Activated naive CD8-positive, alpha-beta T cell treated with anti-CD3 and anti-CD28 coated beads, Interleukin-2, amount 10 ng/mL, durations not matched to agents 7 days and 5 days (primary cell): ENCODE measurements around the gene PRSS56. TPM values are rescaled to one million over a fixed set of nuclear protein-coding genes. Genes with fewer than 3 reads are reported as not detected.

Experiments
- ATAC-seq: fragments of 150-1000 bp; cut with Tn5 transposase; one replicate; pipeline ENCODE4 v1.10.0; 2021; ENCODE audit warnings: low read depth, moderate library complexity
- POLR2A ChIA-PET: fragments of 350-600 bp; sonication (Branson Sonifier 250); formaldehyde crosslinking; loops from one replicate; lab custom pipeline; 2021; ENCODE audit warnings: antibody characterized with exemption; lab: Charles Lee
- DNase-seq: peaks from one replicate; pipeline ENCODE4 v3.0.0; 2021
- H3K27ac Mint-ChIP-seq: one replicate; pipeline ENCODE4 v1.8.0; 2022; ENCODE audit warnings: mild to moderate bottlenecking, mixed read lengths
- H3K27me3 Mint-ChIP-seq: one replicate; pipeline ENCODE4 v1.8.0; 2022; ENCODE audit warnings: mild to moderate bottlenecking, moderate library complexity, mixed read lengths
- H3K36me3 Mint-ChIP-seq: one replicate; pipeline ENCODE4 v1.8.0; 2021; ENCODE audit warnings: mild to moderate bottlenecking, mixed read lengths
- H3K4me1 Mint-ChIP-seq: one replicate; pipeline ENCODE4 v1.8.0; 2021; ENCODE audit warnings: mixed read lengths
- H3K4me3 Mint-ChIP-seq: one replicate; pipeline ENCODE4 v1.8.0; 2022; ENCODE audit warnings: mild to moderate bottlenecking, moderate library complexity, mixed read lengths
- H3K9me3 Mint-ChIP-seq: one replicate; pipeline ENCODE4 v1.8.0; 2021; ENCODE audit warnings: mixed read lengths
- total RNA-seq, 2 experiments: library from RNA; stranded (reverse); gene quantifications; one replicate each; pipeline ENCODE4 v1.2.3, GENCODE V29; 2021

PRSS56 gene
- not detected for total RNA-seq

DNA sequence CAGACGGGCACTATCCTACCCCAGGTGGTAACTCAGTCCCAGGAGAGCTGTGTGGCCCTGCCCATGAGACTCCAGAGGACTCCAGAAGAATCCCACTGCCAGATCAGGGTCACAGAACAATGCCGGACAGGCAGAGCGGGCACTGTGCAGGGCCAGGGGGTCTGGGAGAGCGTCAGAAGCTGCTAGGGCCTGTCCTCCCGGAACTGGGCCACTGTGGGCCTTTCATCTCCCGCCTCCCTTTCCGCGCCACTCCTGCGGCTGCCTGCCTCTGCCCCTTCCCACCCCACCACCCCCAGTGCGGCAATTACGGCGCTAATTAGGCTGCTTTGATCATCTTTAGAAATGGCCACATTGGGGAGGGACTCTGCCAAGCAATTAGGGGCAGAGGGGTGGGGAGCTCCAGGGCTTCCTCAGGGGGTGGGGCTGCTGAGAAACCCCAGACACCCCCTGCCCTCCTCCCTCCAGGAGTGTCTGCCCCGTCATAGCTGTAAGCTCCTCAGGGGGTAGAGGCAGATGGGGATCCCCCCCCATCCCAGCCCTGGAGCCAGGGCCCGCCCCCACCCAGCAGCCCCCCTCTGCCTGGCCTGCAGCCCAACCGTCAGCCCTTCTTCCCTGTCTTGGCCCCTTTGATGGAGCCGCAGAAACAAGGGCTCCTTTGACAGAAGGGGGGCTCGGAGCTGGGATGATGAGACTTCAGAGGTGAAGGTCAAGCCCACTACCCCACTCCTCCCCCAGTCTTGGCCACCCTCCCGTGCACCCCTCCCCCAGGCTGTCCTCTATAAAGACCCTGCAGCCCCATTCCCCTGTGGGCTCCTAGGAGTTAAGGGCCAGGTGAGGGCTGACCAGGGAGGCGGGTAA, at the start of gene PRSS56:
Gene PRSS56, plus strand, starts transcription at position 808 of the 858 bp plus-strand sequence. CDS start 211 bp downstream, outside the sequence.
- Mint-ChIP-seq H3K4me3 (no peak within 1 kb of the TSS), H3K9me3 (no peaks in the 10 kb centered on the region), H3K27me3 (peaks cover 31% of the 10 kb centered on the region), H3K27ac (no peak within 1 kb of the TSS), H3K36me3 (no peaks in the 10 kb centered on the region), H3K4me1 (peaks cover 4% of the 10 kb centered on the region)
- POLR2A ChIA-PET, result no interaction called here
- DNase-seq (no peak), ATAC-seq (no peak)

DNA sequence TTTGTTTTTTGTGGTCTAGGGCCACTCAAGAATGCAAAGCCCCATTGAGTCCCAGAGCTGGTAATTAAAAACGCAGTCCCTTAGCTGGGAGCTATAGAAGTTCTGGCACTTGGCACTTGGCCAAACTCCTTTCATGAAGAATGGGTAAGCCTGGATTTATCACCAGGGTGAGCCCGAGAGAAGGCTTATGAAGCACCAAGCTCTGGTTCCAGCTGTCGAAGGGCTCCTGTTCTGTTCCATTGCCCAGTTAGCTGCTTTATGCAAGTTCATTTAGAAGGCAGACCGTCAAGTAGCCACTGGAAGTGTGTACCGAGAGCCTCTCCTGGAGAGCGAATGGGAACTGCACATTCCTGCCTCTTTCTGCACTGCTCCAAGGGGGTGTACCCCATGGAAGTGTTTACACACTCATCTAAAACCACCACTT, 46.7 kb upstream of the PRSS56 start:
- no peak overlapping the region for H3K4me3 Mint-ChIP-seq
- H3K27me3 Mint-ChIP-seq, result peaks cover 39% of the 10 kb centered on the region
- H3K4me1 Mint-ChIP-seq, result no peaks in the 10 kb centered on the region
- no peak for DNase-seq
- H3K9me3 Mint-ChIP-seq, result peaks cover 5% of the 10 kb centered on the region
- H3K27ac Mint-ChIP-seq, result no peak overlapping the region
- no peak for ATAC-seq
- H3K36me3 Mint-ChIP-seq, result no peaks in the 10 kb centered on the region
- POLR2A ChIA-PET, result interaction anchor here (1.1 kb wide), 1 partner anchor 13 kb away, joined by 3 read pairs; no protein-coding TSS in a partner anchor

DNA sequence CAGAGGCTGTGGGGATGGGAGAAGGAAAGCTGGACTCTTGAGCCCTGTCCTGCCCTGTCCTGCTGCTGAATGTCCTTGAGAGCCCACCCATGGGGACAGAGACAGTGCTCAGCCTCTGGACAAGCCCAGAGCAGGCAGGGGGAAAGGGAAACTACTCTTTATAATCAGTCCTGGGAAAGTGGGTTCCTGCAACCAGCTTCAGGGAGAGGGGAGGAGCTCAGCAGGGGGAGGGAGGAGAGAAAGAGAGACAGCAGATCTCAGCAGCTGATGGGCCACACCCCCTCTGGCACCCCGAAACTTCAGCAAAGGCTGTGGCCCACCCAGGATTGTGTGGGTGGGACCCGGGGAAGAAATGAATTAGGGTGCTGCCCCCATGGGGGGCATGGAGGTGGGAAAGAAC, 44.1 kb upstream of the PRSS56 start:
- Mint-ChIP-seq H3K4me1 (no peaks in the 10 kb centered on the region), H3K36me3 (no peaks in the 10 kb centered on the region)
- DNase-seq, result peak; percentile 11

DNA sequence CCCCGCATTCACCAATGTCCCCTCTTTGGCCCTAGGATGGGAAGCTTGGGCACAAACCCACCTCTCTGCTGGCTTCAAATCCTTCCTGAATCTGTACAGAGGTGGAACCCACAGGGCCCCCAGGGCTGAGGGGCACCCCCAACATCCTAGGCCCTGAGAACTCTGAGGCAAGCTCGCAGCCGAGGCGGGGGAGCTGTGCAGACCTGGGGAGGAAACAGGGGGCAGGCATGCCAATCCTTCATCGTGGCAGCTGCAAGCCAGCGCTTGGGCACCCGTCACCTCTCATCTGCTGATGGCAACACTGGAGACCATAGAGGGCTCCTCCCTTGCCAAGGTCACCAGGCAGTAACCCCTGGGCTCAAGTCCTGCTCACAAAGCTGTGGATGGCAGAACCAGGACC, 43.4 kb upstream of the PRSS56 start:
- ATAC-seq (no peak), DNase-seq (peak; percentile 24)
- Mint-ChIP-seq H3K4me1 (no peaks in the 10 kb centered on the region), H3K4me3 (no peak overlapping the region), H3K9me3 (peaks cover 3% of the 10 kb centered on the region), H3K36me3 (no peaks in the 10 kb centered on the region), H3K27ac (no peak overlapping the region), H3K27me3 (peaks cover 12% of the 10 kb centered on the region)
- POLR2A ChIA-PET, result no interaction called here

More for the DNA sequence above, 44.1 kb upstream of the PRSS56 start:
- H3K4me3 Mint-ChIP-seq, result no peak overlapping the region
- peaks cover 17% of the 10 kb centered on the region for H3K27me3 Mint-ChIP-seq
- peaks cover 5% of the 10 kb centered on the region for H3K9me3 Mint-ChIP-seq
- POLR2A ChIA-PET, result interaction anchor here (0.6 kb wide), 1 partner anchor 132 kb away, joined by 3 read pairs; no protein-coding TSS in a partner anchor
- no peak overlapping the region for H3K27ac Mint-ChIP-seq
- no peak for ATAC-seq

DNA sequence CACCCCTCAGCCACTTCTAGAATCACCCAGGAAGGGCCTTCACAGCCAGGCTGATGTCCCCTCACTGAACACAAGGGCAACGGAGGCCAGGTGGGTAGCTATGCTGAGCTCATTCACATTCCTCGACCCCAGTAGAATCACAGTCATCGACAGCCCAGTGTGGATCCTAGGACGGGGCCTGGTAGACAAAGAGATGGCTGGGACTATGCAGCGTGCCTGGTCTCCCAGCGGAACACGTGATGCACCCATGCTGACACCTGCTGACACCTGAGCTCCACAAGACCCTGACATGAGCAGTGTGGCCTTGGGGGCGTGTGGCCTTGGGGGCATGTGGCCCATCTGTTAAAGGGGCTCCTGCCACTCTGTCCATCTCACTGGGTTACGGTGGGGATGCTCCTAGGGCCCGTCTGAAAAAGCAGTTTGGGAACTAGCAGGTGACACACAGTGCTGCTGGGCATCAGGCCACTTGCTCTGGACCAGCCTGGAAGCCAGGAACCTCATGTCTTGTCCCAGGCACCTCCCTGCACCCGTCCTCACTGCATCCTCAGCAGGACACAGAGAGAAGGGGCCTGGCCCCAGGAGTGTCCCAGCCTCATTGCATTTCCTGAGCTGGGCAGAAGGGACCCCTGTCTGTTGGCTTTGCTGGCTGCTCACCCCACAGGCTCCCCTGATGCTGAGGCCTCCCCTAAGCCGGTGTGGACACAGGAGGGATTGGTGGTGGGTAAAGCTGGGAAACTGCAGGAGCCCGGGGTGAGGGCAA, 42.3 kb upstream of the PRSS56 start:
- Mint-ChIP-seq H3K27ac (no peak overlapping the region), H3K4me3 (no peak overlapping the region), H3K4me1 (no peaks in the 10 kb centered on the region), H3K27me3 (peaks cover 5% of the 10 kb centered on the region), H3K9me3 (peaks cover under 1% of the 10 kb centered on the region), H3K36me3 (no peaks in the 10 kb centered on the region)
- DNase-seq, result no peak
- POLR2A ChIA-PET, result no interaction called here
- no peak for ATAC-seq

DNA sequence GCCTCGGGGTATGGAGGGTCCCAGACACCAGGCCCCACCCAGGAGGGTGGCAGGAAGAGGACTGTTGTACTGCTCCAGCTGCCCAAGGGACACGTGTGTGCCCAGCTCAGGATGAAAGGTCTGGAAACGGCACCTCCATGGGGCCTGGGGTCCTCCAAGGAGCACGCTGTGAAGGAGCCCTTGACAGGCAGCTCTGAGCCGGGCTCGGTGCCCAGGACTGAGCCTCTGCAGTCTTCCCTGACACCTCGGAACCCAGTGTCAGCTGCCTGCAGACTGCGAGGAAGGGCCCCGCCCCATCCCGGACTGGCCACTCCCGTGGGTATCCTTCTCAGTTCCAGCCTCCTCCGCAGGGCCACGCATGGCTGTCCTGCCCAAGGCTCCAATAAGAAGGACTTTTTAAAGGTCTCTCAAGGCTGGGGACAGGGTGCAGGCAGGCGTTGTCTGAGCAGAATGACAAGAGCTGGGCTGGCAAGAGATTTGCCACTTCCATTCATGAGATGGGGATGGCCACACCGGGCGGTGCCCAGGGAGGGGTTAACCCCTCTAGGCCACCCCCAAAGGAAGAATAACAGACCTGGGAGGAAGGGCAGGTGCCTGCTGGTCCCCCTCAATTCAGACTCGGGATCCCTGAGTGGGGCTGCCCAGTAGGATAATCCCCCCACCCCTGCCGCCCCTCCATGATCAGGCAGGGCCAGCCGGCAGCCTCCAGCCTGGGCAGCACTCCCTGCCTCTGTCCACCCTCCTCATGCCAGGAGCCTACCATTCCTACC, 41.4 kb upstream of the PRSS56 start:
- no peak overlapping the region for H3K27ac Mint-ChIP-seq
- DNase-seq (peak; percentile 18), ATAC-seq (no peak)
- no peaks in the 10 kb centered on the region for H3K36me3 Mint-ChIP-seq
- POLR2A ChIA-PET, result no interaction called here
- H3K27me3 Mint-ChIP-seq, result peaks cover 4% of the 10 kb centered on the region
- no peak overlapping the region for H3K4me3 Mint-ChIP-seq
- H3K9me3 Mint-ChIP-seq, result no peaks in the 10 kb centered on the region
- no peaks in the 10 kb centered on the region for H3K4me1 Mint-ChIP-seq

DNA sequence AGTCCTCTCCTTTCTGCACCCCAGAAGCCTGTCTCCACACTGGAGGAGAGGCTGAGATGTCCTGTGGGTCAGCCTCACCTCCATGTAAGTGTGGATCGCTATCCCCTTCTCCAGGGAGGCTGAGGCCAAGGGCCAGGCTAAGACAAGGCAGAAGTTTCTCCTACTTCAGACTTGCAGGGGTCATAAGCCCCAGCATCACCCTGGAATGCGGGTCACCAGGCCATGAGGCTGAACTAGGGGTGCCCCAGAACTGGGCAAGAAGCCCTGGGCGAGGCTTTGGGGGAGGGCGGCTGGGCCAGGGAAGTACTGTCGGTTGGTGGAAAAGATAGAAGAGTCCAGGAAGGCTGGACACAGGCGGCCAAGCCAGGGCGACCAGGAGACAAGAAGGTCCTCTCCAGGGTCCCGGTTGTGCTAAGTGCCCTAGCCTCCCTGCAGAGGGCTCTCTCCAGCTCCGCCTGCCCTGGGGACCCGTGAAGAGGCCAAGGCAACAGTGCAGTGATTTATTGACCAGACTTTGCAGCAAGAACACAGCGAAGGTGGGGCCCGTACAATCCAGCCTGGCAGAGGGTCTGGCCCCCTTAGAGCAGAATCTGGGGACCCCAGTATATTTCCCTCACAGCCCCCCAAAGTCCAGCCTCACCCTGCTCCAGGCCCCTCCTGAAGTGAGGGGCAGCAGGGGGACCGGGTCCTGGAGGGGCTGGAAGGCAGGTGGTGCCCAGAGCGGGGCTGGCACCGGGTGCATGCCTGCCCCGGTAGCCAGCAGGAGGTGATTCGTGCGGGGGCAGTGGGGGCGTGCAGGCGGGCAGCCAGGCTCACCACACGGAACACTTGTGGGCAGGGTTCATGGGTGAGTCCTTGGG, 40.6 kb upstream of the PRSS56 start:
- peaks cover 8% of the 10 kb centered on the region for H3K27me3 Mint-ChIP-seq
- H3K4me1 Mint-ChIP-seq, result no peaks in the 10 kb centered on the region
- ATAC-seq, result no peak
- DNase-seq, result no peak
- POLR2A ChIA-PET, result no interaction called here
- H3K4me3 Mint-ChIP-seq, result no peak overlapping the region
- H3K36me3 Mint-ChIP-seq, result no peaks in the 10 kb centered on the region
- no peaks in the 10 kb centered on the region for H3K9me3 Mint-ChIP-seq
- no peak overlapping the region for H3K27ac Mint-ChIP-seq

DNA sequence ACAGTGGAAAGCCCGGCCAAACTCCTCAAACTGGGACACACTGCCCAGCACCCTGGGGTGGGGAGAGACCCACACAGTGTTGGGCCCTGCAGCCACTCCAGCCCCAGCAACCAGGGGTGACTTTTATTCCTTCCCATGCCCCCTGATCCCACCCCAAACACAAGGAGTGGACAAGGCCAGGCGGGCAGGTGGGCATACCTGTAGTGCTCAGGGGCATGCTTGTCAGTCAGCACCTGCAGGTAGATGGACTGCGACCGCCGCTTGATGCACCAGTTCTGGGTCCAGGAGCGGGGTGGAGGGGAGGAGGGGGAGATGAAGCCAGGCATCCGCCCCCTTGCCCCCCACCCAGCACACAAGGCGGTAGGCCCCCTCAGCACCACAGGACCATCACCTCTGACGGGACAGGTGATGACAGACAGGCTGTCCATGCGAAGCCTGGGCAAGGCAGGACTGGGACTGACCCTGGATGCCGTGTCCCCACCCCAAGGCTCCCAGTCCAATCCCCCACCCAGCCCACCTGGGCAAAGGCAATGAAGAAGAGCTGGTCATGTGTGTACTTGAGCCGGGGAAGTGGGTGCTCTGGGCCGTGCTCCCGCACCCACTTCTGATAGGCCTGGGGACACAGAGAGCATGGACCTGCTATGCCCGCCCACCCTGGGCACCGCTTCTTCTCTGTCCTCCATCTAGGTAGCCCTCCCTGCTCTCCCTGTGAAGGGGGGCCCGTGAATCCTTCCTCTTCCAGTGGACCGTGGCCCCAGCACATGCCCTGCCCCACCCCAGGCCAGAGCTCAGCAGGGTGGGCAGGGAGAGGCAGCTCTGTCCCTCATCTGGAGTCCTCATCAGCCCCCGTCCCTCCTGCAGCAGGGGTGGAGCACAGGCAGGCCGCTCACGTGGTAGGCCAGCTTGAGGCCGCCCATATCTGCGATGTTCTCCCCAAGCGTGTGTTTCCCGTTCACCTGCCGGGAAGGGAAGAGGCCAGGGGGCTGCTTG, 39.7 kb upstream of the PRSS56 start:
- Mint-ChIP-seq H3K27me3 (peaks cover 17% of the 10 kb centered on the region), H3K4me1 (no peaks in the 10 kb centered on the region), H3K36me3 (no peaks in the 10 kb centered on the region), H3K27ac (no peak overlapping the region), H3K4me3 (no peak overlapping the region), H3K9me3 (no peaks in the 10 kb centered on the region)
- DNase-seq (peak; percentile 18), ATAC-seq (no peak)
- POLR2A ChIA-PET, result no interaction called here

DNA sequence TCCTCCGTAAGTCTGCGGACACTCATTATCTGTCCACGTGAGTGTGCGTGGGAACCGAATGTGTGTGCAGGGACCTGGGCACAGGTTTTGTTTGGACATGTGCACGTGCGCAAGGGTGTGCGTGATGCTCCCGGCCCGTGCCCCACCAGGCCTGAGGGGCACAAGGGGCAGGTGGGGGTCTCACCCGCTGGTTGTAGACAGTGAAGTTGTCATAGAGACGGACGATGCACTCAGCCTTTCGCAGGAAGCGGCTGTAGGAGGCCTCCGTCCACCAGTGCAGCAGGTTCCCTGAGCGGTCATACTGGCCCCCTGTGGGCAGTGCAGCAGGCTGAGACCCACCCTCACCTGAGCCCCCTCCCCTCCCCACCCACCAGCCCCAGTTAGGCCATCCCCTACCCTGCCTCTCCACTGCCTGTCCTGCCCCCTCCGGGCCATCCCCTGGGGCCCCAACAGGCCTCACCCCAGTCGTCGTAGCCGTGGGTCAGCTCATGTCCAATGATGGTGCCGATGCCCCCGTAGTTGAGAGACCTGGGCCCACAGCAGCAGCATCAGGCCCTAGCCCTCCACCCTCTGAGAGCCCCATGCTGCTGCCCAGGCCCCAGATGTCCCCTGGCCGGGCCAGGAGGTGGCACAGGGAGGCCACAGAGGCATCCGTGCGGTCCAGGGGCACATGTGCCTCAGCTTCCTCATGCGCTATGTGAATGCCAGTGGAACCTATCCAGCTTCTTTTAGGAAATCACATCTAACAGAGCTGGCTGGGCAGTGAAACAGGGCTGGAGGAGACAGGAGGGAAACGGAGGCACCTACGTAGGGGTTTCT, 38.7 kb upstream of the PRSS56 start:
- no peak overlapping the region for H3K27ac Mint-ChIP-seq
- no peaks in the 10 kb centered on the region for H3K4me1 Mint-ChIP-seq
- peak; percentile 23 for DNase-seq
- H3K4me3 Mint-ChIP-seq, result no peak overlapping the region
- no peaks in the 10 kb centered on the region for H3K9me3 Mint-ChIP-seq
- H3K36me3 Mint-ChIP-seq, result no peaks in the 10 kb centered on the region
- peaks cover 19% of the 10 kb centered on the region for H3K27me3 Mint-ChIP-seq
- ATAC-seq, result no peak
- POLR2A ChIA-PET, result no interaction called here

DNA sequence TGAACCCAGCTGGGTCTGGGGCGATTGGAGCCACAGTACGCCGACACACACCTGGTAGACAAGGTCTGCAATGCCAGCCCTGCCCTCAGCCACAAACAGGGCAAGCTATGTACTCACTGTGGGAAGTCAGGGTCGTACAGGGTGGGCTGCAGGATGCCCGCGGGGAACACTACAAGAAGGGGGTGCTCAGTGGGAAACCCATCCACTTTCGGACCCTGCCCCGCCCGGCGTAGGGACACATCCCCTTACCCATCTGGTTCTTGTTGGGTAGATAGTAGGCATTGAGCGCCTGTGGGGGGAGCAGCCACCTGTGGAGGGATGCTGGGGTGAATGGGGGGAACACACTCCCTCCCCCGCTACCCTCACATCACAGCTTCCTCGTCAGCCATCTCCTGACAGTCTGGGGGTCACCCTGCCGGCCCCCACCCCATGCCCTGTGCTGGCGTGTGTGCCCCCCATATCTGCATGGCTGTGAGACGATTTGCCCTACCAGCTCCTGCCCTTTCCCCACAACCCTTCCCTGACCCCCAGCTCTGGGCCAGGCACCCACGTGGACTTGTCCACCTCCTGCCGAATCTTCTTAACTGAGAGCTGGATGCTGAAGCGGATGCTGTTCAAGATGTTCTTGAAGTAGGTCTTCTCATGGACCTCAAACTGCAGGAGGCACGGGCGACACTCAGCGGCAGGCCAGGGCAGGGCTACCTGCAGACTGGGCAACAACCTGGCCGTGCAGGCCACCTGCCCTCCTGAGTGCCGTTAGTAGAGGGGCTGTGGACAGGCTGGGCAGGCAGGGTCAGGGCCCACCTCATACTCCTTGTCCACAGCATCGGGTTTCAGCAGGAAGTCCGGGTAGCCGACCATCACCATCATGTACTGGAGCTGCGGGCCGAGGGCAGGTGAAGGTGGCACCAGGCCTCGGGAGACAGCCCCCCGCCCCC, 37.6 kb upstream of the PRSS56 start:
- no peaks in the 10 kb centered on the region for H3K4me1 Mint-ChIP-seq
- ATAC-seq (no peak), DNase-seq (peak; percentile 28)
- no peaks in the 10 kb centered on the region for H3K9me3 Mint-ChIP-seq
- POLR2A ChIA-PET, result no interaction called here
- H3K4me3 Mint-ChIP-seq, result no peak overlapping the region
- peaks cover 24% of the 10 kb centered on the region for H3K27me3 Mint-ChIP-seq
- H3K36me3 Mint-ChIP-seq, result no peaks in the 10 kb centered on the region
- H3K27ac Mint-ChIP-seq, result no peak overlapping the region
